H1 (cell line): ENCODE measurements around the gene CHRNA9. TPM values are rescaled to one million over a fixed set of nuclear protein-coding genes. Genes with fewer than 3 reads are reported as not detected.

Source experiments
- ATF2 ChIP-seq: IDR thresholded peaks from 2 replicates; pipeline ENCODE4 v1.6.1; 2012; ENCODE audit warnings: low read length, inconsistent platforms
- CBX8 ChIP-seq: fragments of 300-800, 300-1000 bp; sonication (generic); IDR thresholded peaks from 2 replicates; pipeline ENCODE4 v1.7.1; 2016; ENCODE audit warnings: low read depth, low read length, borderline replicate concordance
- CEBPB ChIP-seq: IDR thresholded peaks from 2 replicates; pipeline ENCODE4 v1.6.1; 2012; ENCODE audit warnings: low read depth, low read length
- E2F6 ChIP-seq: IDR thresholded peaks from 2 replicates; pipeline ENCODE4 v1.6.1; 2012; ENCODE audit warnings: inconsistent platforms
- GABPA ChIP-seq: IDR thresholded peaks from 2 replicates; pipeline ENCODE4 v1.6.1; 2011; ENCODE audit warnings: mild to moderate bottlenecking, low read length, moderate library complexity, borderline replicate concordance; ENCODE audit not compliant: insufficient read depth
- GTF2F1 ChIP-seq: IDR thresholded peaks from 2 replicates; pipeline ENCODE4 v1.6.1; 2012; ENCODE audit warnings: low read depth, low read length, improper control_type of control experiment, borderline replicate concordance
- HDAC6 ChIP-seq: IDR thresholded peaks from one replicate; pipeline ENCODE4 v1.7.1; 2012; ENCODE audit warnings: low read depth, mild to moderate bottlenecking, inconsistent platforms, low read length, moderate library complexity
- JUN ChIP-seq: IDR thresholded peaks from 2 replicates; pipeline ENCODE4 v1.6.1; 2011; ENCODE audit warnings: low read depth, mild to moderate bottlenecking, improper control_type of control experiment, low read length
- KDM4A ChIP-seq: IDR thresholded peaks from one replicate; pipeline ENCODE4 v1.7.1; 2012; ENCODE audit warnings: low read depth, mild to moderate bottlenecking, moderate library complexity, low read length, inconsistent platforms; ENCODE audit not compliant: severe bottlenecking
- KDM5A ChIP-seq: fragments of 200-600 bp; IDR thresholded peaks from 2 replicates; pipeline ENCODE4 v1.7.1; 2012; ENCODE audit warnings: mild to moderate bottlenecking, low read length, inconsistent platforms, mixed read lengths
- MAX ChIP-seq: IDR thresholded peaks from 2 replicates; pipeline ENCODE4 v1.6.1; 2012; ENCODE audit warnings: inconsistent platforms
- NANOG ChIP-seq: IDR thresholded peaks from 2 replicates; pipeline ENCODE4 v1.6.1; 2011; ENCODE audit warnings: low read length, low read depth, mild to moderate bottlenecking, inconsistent platforms; ENCODE audit not compliant: insufficient read depth, poor library complexity, severe bottlenecking
- RAD21 ChIP-seq, 2 experiments: IDR thresholded peaks in 1 of 2; conservative IDR thresholded peaks in 1 of 2; 2 replicates each; pipeline ENCODE4 v1.6.1; 2011; ENCODE audit warnings: low read depth in 2 of 2, low read length in 2 of 2, improper control_type of control experiment in 1 of 2, inconsistent platforms in 1 of 2, mild to moderate bottlenecking in 1 of 2, moderate library complexity in 1 of 2
- SIN3A ChIP-seq, 2 experiments: IDR thresholded peaks in 1 of 2; conservative IDR thresholded peaks in 1 of 2; 2 replicates each; pipeline ENCODE4 v1.6.1; 2011 to 2012; ENCODE audit warnings: low read length in 2 of 2, improper control_type of control experiment in 1 of 2, low read depth in 1 of 2, mild to moderate bottlenecking in 1 of 2
- SP1 ChIP-seq: IDR thresholded peaks from 2 replicates; pipeline ENCODE4 v1.6.1; 2011; ENCODE audit warnings: low read depth, low read length
- SP4 ChIP-seq: IDR thresholded peaks from 2 replicates; pipeline ENCODE4 v1.6.1; 2012; ENCODE audit warnings: low read length, inconsistent platforms
- SRF ChIP-seq: IDR thresholded peaks from 2 replicates; pipeline ENCODE4 v1.6.1; 2011; ENCODE audit warnings: mild to moderate bottlenecking, low read depth, low read length, moderate library complexity
- TAF1 ChIP-seq: IDR thresholded peaks from 2 replicates; pipeline ENCODE4 v1.6.1; 2011; ENCODE audit warnings: mild to moderate bottlenecking, low read depth, low read length
- TCF12 ChIP-seq: IDR thresholded peaks from 2 replicates; pipeline ENCODE4 v1.6.1; 2011; ENCODE audit warnings: low read depth, mild to moderate bottlenecking, low read length
- USF2 ChIP-seq: IDR thresholded peaks from 2 replicates; pipeline ENCODE4 v1.6.1; 2011; ENCODE audit warnings: low read length, improper control_type of control experiment
- polyA plus RNA-seq, 7 experiments: library from polyadenylated mRNA; depleted of rRNA in 3 of 7; stranded (reverse) in 5 of 7; unstranded in 2 of 7; fragments of >200 nt in 5 of 7; fragments of 200-250 nt in 2 of 7; gene quantifications; 1 replicate in 5 of 7; 2 replicates in 1 of 7; 4 replicates in 1 of 7; pipeline versions ENCODE4 v1.2.1 to v1.2.3, GENCODE V29; 2011 to 2013; ENCODE audit warnings: missing spikeins in 2 of 7, mixed read lengths in 2 of 7
- total RNA-seq: library from RNA; stranded (reverse); fragmentation: NEBNext Ultra II Directional; extraction: Animal tissue kit (Norgen Biotek cat#: 25700); gene quantifications from 2 replicates; pipeline ENCODE4 v1.2.1, GENCODE V29; 2021

Gene CHRNA9
- total and polyA plus RNA-seq, 2 of the 8 experiments (the other 6 are each of a cell fraction or from before 2014, with no cell fraction given): 1.4 to 3.3 TPM

- TF ChIP-seq CEBPB (no peak), SP4 (no peak), GABPA (no peak), SRF (no peak), GTF2F1 (no peak), SP1 (no peak), JUN (no peak), RAD21 (IDR thresholded peaks at IDR 0.05 in 1 of 2, conservative IDR thresholded peaks at IDR 0.05 in 1 of 2; ENCODE audit: low read depth in 2 of 2, low read length in 2 of 2) (peak; percentile 61 to 71), TAF1 (no peak), NANOG (no peak), KDM4A (no peak), SIN3A (conservative IDR thresholded peaks at IDR 0.05 in 1 of 2, IDR thresholded peaks at IDR 0.05 in 1 of 2; ENCODE audit: low read depth in 1 of 2, low read length in 2 of 2) (no peak), USF2 (no peak), TCF12 (no peak), KDM5A (no peak), CBX8 (no peak), ATF2 (0 out of 2 replicates have a peak, but pooled peaks have one; percentile 47), MAX (peak; percentile 84), E2F6 (peak; percentile 80), HDAC6 (no peak)
Observed at GRCh38 chr4:40316782-40317635, 18.1 kb upstream of the CHRNA9 start (continued).
